Measurements from ENCODE around the gene AKR1B1. TPM values are rescaled to one million over a fixed set of nuclear protein-coding genes. Genes with fewer than 3 reads are reported as not detected.

The AKR1B1 gene
- total RNA-seq, 1 experiment from 2014 or later: 96.2 TPM

- Histone ChIP-seq H3K27ac (ENCODE audit: low read length) (no peak overlapping the region), H3K4me2 (ENCODE audit: low read depth, low read length, poor library complexity, severe bottlenecking) (no peak overlapping the region), H3K79me2 (ENCODE audit: low read length) (no peaks in the 10 kb centered on the region), H3K9ac (ENCODE audit: low read length) (no peak overlapping the region), H3K4me3 (ENCODE audit: low read length) (no peak overlapping the region), H3K4me1 (ENCODE audit: low read length) (no peaks in the 10 kb centered on the region), H3K9me2 (replicated peaks; ENCODE audit: insufficient read depth, low read length) (no peaks in the 10 kb centered on the region), H3K27me3 (ENCODE audit: low read length) (no peaks in the 10 kb centered on the region), H3K9me3 (ENCODE audit: low read length) (no peaks in the 10 kb centered on the region), H3K36me3 (ENCODE audit: insufficient read depth, low read length) (no peaks in the 10 kb centered on the region), H4K20me1 (ENCODE audit: insufficient read depth, low read depth, low read length) (no peaks in the 10 kb centered on the region), H2AFZ (ENCODE audit: low read length) (no peak overlapping the region)
- DNase-seq: no peak
Observed at GRCh38 chr7:134419085-134419484, 39.8 kb downstream of the AKR1B1 start.

DNA sequence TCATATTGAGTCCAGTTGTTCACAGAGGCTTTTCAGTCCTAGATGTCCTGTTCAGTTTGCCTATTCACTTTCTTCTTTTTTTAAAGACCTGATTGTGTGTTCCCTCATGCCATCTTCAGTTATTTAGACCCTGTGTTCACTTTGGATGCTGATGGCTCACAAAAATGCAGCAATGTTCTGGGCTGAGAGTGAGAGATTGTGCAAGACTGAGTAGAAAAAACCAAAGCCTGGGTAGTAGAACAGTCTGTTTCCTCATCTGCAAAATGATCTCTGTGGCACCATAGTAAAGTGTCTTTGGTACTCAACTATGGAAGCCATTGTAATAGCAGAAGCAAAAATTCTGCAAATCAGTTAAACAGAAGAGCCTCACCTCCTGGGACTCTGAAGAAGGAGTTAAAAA lies 43.2 kb downstream of the AKR1B1 start:
- DNase-seq: no peak
- Histone ChIP-seq H3K4me3 (ENCODE audit: low read length) (no peak overlapping the region), H3K27ac (ENCODE audit: low read length) (no peak overlapping the region), H3K4me2 (ENCODE audit: low read depth, low read length, poor library complexity, severe bottlenecking) (no peak overlapping the region), H2AFZ (ENCODE audit: low read length) (no peak overlapping the region), H3K36me3 (ENCODE audit: insufficient read depth, low read length) (no peaks in the 10 kb centered on the region), H3K4me1 (ENCODE audit: low read length) (no peaks in the 10 kb centered on the region), H3K9me2 (replicated peaks; ENCODE audit: insufficient read depth, low read length) (no peaks in the 10 kb centered on the region), H3K27me3 (ENCODE audit: low read length) (no peaks in the 10 kb centered on the region), H4K20me1 (ENCODE audit: insufficient read depth, low read depth, low read length) (no peaks in the 10 kb centered on the region), H3K9ac (ENCODE audit: low read length) (no peak overlapping the region), H3K79me2 (ENCODE audit: low read length) (no peaks in the 10 kb centered on the region), H3K9me3 (ENCODE audit: low read length) (no peaks in the 10 kb centered on the region)

GRCh38 chr7:134414109-134414508 lies 44.8 kb downstream of the AKR1B1 start:
- no peaks in the 10 kb centered on the region for H3K27me3 ChIP-seq (ENCODE audit: low read length)
- H3K4me3 ChIP-seq (ENCODE audit: low read length): no peak overlapping the region
- no peak overlapping the region for H3K27ac ChIP-seq (ENCODE audit: low read length)
- no peak overlapping the region for H2AFZ ChIP-seq (ENCODE audit: low read length)
- no peaks in the 10 kb centered on the region for H3K9me2 ChIP-seq (replicated peaks; ENCODE audit: insufficient read depth, low read length)
- H3K36me3 ChIP-seq (ENCODE audit: insufficient read depth, low read length): no peaks in the 10 kb centered on the region
- H3K79me2 ChIP-seq (ENCODE audit: low read length): no peaks in the 10 kb centered on the region
- no peaks in the 10 kb centered on the region for H3K4me1 ChIP-seq (ENCODE audit: low read length)
- no peak for DNase-seq
- no peaks in the 10 kb centered on the region for H4K20me1 ChIP-seq (ENCODE audit: insufficient read depth, low read depth, low read length)
- H3K9ac ChIP-seq (ENCODE audit: low read length): no peak overlapping the region
- H3K4me2 ChIP-seq (ENCODE audit: low read depth, low read length, poor library complexity, severe bottlenecking): no peak overlapping the region
- H3K9me3 ChIP-seq (ENCODE audit: low read length): no peaks in the 10 kb centered on the region

- no peak for DNase-seq
- no peak overlapping the region for H3K4me3 ChIP-seq (ENCODE audit: low read length)
- H2AFZ ChIP-seq (ENCODE audit: low read length): no peak overlapping the region
- H3K9me3 ChIP-seq (ENCODE audit: low read length): 0 out of 2 replicates have a peak, but pooled peaks cover 3% of the 10 kb centered on the region
- H3K36me3 ChIP-seq (ENCODE audit: insufficient read depth, low read length): no peaks in the 10 kb centered on the region
- no peaks in the 10 kb centered on the region for H3K4me1 ChIP-seq (ENCODE audit: low read length)
- H3K9me2 ChIP-seq (replicated peaks; ENCODE audit: insufficient read depth, low read length): no peaks in the 10 kb centered on the region
- H3K9ac ChIP-seq (ENCODE audit: low read length): no peak overlapping the region
- 0 out of 2 replicates have a peak, but pooled peaks cover 3% of the 10 kb centered on the region for H3K27me3 ChIP-seq (ENCODE audit: low read length)
- no peak overlapping the region for H3K27ac ChIP-seq (ENCODE audit: low read length)
- no peak overlapping the region for H3K4me2 ChIP-seq (ENCODE audit: low read depth, low read length, poor library complexity, severe bottlenecking)
- no peaks in the 10 kb centered on the region for H3K79me2 ChIP-seq (ENCODE audit: low read length)
- no peaks in the 10 kb centered on the region for H4K20me1 ChIP-seq (ENCODE audit: insufficient read depth, low read depth, low read length)
Observed at GRCh38 chr7:134407311-134407710, 51.6 kb downstream of the AKR1B1 start.

DNA sequence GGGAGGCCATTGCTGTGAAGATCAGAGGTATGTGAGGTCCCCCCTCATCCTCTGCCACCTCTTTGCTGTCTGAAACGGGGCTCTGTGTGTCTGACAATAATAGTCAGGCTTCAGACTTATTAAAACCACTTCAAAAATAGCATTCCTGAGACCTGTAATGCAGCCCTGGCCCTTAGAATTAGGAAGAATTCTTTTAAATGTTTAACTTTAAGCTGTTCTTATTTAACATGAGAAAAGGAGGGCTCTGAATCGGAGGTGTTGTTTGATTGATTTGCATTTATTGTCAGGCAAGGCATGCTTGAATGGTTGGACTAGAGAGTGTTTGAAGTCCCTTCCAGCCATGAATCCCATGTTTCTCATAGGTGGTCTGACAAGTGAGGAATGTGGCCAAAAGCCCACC lies 52.5 kb downstream of the AKR1B1 start:
- H3K4me1 ChIP-seq (ENCODE audit: low read length): no peaks in the 10 kb centered on the region
- H2AFZ ChIP-seq (ENCODE audit: low read length): no peak overlapping the region
- no peak overlapping the region for H3K4me3 ChIP-seq (ENCODE audit: low read length)
- DNase-seq: no peak
- no peaks in the 10 kb centered on the region for H4K20me1 ChIP-seq (ENCODE audit: insufficient read depth, low read depth, low read length)
- no peak overlapping the region for H3K27ac ChIP-seq (ENCODE audit: low read length)
- no peak overlapping the region for H3K9ac ChIP-seq (ENCODE audit: low read length)
- no peak overlapping the region for H3K4me2 ChIP-seq (ENCODE audit: low read depth, low read length, poor library complexity, severe bottlenecking)
- H3K27me3 ChIP-seq (ENCODE audit: low read length): 0 out of 2 replicates have a peak, but pooled peaks cover 3% of the 10 kb centered on the region
- 0 out of 2 replicates have a peak, but pooled peaks cover 3% of the 10 kb centered on the region for H3K9me3 ChIP-seq (ENCODE audit: low read length)
- H3K79me2 ChIP-seq (ENCODE audit: low read length): no peaks in the 10 kb centered on the region
- H3K9me2 ChIP-seq (replicated peaks; ENCODE audit: insufficient read depth, low read length): no peaks in the 10 kb centered on the region
- H3K36me3 ChIP-seq (ENCODE audit: insufficient read depth, low read length): no peaks in the 10 kb centered on the region

- Histone ChIP-seq H3K9me3 (ENCODE audit: low read length) (0 out of 2 replicates have a peak, but pooled peaks cover 3% of the 10 kb centered on the region), H3K79me2 (ENCODE audit: low read length) (no peaks in the 10 kb centered on the region), H3K27me3 (ENCODE audit: low read length) (0 out of 2 replicates have a peak, but pooled peaks cover 3% of the 10 kb centered on the region), H4K20me1 (ENCODE audit: insufficient read depth, low read depth, low read length) (no peaks in the 10 kb centered on the region), H3K4me1 (ENCODE audit: low read length) (no peaks in the 10 kb centered on the region), H2AFZ (ENCODE audit: low read length) (no peak overlapping the region), H3K9me2 (replicated peaks; ENCODE audit: insufficient read depth, low read length) (no peaks in the 10 kb centered on the region), H3K36me3 (ENCODE audit: insufficient read depth, low read length) (no peaks in the 10 kb centered on the region), H3K27ac (ENCODE audit: low read length) (no peak overlapping the region), H3K4me2 (ENCODE audit: low read depth, low read length, poor library complexity, severe bottlenecking) (no peak overlapping the region), H3K9ac (ENCODE audit: low read length) (no peak overlapping the region), H3K4me3 (ENCODE audit: low read length) (no peak overlapping the region)
- DNase-seq: no peak
Observed at GRCh38 chr7:134405299-134405698, 53.6 kb downstream of the AKR1B1 start.

GRCh38 chr7:134403062-134403461 lies 55.8 kb downstream of the AKR1B1 start:
- no peaks in the 10 kb centered on the region for H4K20me1 ChIP-seq (ENCODE audit: insufficient read depth, low read depth, low read length)
- H3K79me2 ChIP-seq (ENCODE audit: low read length): no peaks in the 10 kb centered on the region
- no peak overlapping the region for H3K4me2 ChIP-seq (ENCODE audit: low read depth, low read length, poor library complexity, severe bottlenecking)
- no peak overlapping the region for H3K27ac ChIP-seq (ENCODE audit: low read length)
- no peak overlapping the region for H3K4me3 ChIP-seq (ENCODE audit: low read length)
- H3K27me3 ChIP-seq (ENCODE audit: low read length): 0 out of 2 replicates have a peak, but pooled peaks cover 3% of the 10 kb centered on the region
- H2AFZ ChIP-seq (ENCODE audit: low read length): no peak overlapping the region
- no peak overlapping the region for H3K9ac ChIP-seq (ENCODE audit: low read length)
- no peaks in the 10 kb centered on the region for H3K36me3 ChIP-seq (ENCODE audit: insufficient read depth, low read length)
- no peaks in the 10 kb centered on the region for H3K9me2 ChIP-seq (replicated peaks; ENCODE audit: insufficient read depth, low read length)
- no peak for DNase-seq
- no peaks in the 10 kb centered on the region for H3K4me1 ChIP-seq (ENCODE audit: low read length)
- 0 out of 2 replicates have a peak, but pooled peaks cover 3% of the 10 kb centered on the region for H3K9me3 ChIP-seq (ENCODE audit: low read length)

- H4K20me1 ChIP-seq (ENCODE audit: insufficient read depth, low read depth, low read length): no peaks in the 10 kb centered on the region
- H3K9me2 ChIP-seq (replicated peaks; ENCODE audit: insufficient read depth, low read length): no peaks in the 10 kb centered on the region
- no peak overlapping the region for H3K9ac ChIP-seq (ENCODE audit: low read length)
- H3K79me2 ChIP-seq (ENCODE audit: low read length): no peaks in the 10 kb centered on the region
- no peak overlapping the region for H3K4me2 ChIP-seq (ENCODE audit: low read depth, low read length, poor library complexity, severe bottlenecking)
- H3K9me3 ChIP-seq (ENCODE audit: low read length): no peaks in the 10 kb centered on the region
- H3K4me1 ChIP-seq (ENCODE audit: low read length): no peaks in the 10 kb centered on the region
- no peak for DNase-seq
- H3K27me3 ChIP-seq (ENCODE audit: low read length): 0 out of 2 replicates have a peak, but pooled peaks cover 3% of the 10 kb centered on the region
- no peak overlapping the region for H3K4me3 ChIP-seq (ENCODE audit: low read length)
- no peak overlapping the region for H2AFZ ChIP-seq (ENCODE audit: low read length)
- H3K36me3 ChIP-seq (ENCODE audit: insufficient read depth, low read length): no peaks in the 10 kb centered on the region
- H3K27ac ChIP-seq (ENCODE audit: low read length): no peak overlapping the region
Observed at GRCh38 chr7:134400859-134401258, 58.0 kb downstream of the AKR1B1 start.

- Histone ChIP-seq H3K9ac (ENCODE audit: low read length) (no peak overlapping the region), H3K4me3 (ENCODE audit: low read length) (no peak overlapping the region), H3K4me1 (ENCODE audit: low read length) (no peaks in the 10 kb centered on the region), H4K20me1 (ENCODE audit: insufficient read depth, low read depth, low read length) (no peaks in the 10 kb centered on the region), H2AFZ (ENCODE audit: low read length) (no peak overlapping the region), H3K4me2 (ENCODE audit: low read depth, low read length, poor library complexity, severe bottlenecking) (no peak overlapping the region), H3K27ac (ENCODE audit: low read length) (no peak overlapping the region), H3K9me3 (ENCODE audit: low read length) (no peaks in the 10 kb centered on the region), H3K79me2 (ENCODE audit: low read length) (no peaks in the 10 kb centered on the region), H3K9me2 (replicated peaks; ENCODE audit: insufficient read depth, low read length) (no peaks in the 10 kb centered on the region), H3K27me3 (ENCODE audit: low read length) (no peaks in the 10 kb centered on the region), H3K36me3 (ENCODE audit: insufficient read depth, low read length) (no peaks in the 10 kb centered on the region)
- DNase-seq: no peak
Observed at GRCh38 chr7:134396031-134396430, 62.9 kb downstream of the AKR1B1 start.

Data from Karpas-422 (cell line).